ENCODE data around the gene MEOX1.
"Not testable (repeated sequence)": the region's sequence is repeated elsewhere in the genome, so short reads cannot be mapped to it uniquely, and the experiment has no call there.

The MEOX1 gene

DNA sequence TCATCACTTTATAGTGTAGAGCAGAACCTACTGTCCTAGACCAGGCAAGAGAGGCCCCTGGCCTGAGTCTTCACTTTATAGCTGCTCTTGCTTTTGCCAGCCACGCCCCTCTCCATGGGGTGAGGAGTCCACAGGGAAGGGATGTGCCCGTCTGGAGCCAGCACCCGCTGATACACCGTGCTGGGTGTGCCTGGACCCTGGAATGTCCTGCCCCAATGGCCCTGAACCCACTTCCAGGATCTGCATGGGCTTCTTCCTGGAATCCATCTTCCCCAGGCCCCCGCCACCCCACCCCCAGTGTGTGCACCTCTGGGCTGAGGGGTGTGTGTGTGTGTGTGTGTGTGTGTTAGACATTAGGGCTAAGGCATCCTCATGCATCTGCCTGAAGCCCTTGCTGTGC is 44.9 kb downstream of the MEOX1 start:
- no peak for DNase-seq (ENCODE audit: low spot score)

DNA sequence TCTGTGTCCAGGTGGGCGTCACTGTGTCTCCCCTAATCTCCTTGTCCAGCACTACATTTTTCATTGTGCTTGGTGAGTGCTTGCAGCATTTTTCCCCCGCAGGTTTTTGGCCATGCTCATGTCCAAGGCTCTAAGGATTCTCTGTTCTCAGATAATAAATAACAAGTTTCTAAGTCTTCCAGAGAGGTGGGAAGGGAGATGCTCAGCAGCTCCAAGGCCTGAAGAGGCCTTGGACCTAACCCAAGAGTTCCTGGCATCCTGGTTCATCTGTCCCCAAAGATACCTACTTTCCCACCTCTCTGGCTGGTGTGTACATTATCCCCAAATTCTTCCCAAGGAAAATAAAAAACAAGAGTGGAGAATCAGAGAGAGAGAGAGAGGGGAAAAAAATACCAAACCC is 45.3 kb downstream of the MEOX1 start:
- DNase-seq (ENCODE audit: low spot score), result no peak

DNA sequence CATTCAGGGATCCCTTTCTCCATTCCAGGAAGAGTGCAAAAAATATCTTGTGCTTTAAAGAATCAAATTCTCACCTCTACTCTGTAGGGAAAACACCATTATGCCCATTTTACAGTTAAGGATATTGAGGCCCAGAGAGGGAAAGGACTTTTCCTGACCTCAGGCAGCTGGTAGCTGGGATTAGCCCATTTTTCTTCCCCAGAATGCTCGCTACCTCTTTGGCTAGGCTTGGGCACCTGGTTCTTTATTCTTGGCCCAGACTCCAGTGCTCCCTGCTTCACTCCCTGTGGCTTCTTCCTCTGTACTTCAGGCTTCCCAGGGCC is 45.7 kb downstream of the MEOX1 start:
- no peak for DNase-seq (ENCODE audit: low spot score)

DNA sequence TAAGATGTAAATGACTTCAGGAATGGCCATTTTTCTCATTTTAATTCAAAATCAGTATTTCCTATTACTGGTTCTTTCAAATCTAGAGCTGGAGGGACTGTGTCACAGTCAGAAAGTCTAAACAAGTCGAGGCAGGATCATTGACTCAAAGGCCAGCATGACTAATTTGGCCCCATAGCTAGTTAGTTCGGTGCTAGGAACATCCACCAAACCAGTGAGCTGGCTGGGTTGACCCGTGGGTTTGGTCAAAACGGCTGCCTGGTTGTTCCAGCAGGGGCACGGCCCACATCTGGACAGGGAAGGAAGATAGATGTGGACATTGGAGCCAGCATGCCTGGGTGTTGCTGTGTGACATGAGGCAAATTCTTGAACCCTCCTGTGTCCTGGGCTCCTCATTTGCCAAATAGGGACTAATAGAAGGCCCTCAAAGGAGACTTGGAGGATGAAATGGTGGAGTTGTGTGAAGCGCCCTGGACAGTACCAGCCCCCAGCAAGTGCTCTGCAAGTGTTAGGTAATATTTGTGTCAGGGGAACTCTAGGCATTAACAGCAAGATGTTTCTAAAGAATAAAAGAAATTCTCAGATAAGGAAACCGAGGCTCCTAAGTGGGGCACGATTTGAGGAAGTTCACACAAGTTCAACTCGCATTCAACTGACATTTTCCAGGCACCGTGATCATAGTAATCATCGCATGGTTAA is 46.2 kb downstream of the MEOX1 start:
- DNase-seq (ENCODE audit: low spot score), result no peak

DNA sequence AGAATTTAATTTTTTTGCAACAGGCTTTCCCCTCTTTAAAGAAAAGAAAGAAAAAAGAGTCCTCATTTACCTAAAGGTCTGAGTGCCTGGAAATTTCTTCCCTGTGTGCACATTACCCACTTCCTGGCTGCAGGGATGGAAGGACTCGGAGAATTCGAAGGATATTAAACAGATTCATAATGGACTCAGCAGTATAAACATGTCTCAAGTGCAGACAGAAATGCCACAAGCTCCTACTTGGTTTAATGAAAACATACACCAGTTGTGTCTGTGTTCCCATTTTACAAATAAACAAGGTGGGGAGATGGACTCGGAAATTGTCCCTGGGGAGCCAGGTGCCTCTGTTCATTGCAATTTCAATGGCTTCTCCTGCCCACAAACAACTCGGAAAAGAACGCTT is 47.2 kb downstream of the MEOX1 start:
- no peak for DNase-seq (ENCODE audit: low spot score)

DNA sequence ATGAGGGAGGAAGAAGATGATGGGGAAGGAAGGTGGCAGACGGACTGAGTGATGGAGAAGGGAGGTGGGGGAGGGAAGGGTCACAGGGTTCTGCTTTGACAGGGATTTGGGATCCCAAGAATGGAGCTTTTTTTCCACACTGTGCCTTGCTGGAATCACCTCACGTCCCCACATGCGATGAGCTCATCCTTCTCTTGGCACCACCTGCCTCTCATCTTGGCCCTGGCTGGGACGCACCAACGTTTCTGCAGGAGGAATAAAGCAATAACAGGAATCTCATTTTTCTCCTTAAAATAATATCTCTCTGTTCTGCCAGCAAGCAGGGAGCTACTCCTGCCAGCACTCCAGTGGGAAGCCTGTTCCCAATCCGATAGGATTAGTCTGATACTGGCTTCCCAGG is 47.8 kb downstream of the MEOX1 start:
- no peak for DNase-seq (ENCODE audit: low spot score)

DNA sequence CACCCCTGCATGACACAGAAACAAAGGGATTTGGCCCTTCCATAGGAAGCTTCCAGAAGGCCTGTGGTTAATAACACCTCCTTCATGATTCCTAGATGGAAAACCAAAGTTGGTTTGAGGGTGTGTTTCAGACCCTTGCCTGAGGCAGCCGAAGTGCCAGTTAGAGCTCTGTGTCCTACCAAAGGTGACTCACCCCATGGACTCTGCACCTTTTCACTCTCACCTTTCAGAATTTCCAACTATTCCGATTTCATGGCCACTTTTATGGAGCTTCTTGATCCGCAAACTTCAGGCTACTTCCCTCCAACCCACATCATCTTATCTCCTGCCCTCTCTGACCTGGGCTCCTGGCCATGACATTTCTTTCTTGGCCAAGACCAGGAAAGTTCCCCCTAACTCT is 49.2 kb downstream of the MEOX1 start:
- DNase-seq (ENCODE audit: low spot score), result no peak

DNA sequence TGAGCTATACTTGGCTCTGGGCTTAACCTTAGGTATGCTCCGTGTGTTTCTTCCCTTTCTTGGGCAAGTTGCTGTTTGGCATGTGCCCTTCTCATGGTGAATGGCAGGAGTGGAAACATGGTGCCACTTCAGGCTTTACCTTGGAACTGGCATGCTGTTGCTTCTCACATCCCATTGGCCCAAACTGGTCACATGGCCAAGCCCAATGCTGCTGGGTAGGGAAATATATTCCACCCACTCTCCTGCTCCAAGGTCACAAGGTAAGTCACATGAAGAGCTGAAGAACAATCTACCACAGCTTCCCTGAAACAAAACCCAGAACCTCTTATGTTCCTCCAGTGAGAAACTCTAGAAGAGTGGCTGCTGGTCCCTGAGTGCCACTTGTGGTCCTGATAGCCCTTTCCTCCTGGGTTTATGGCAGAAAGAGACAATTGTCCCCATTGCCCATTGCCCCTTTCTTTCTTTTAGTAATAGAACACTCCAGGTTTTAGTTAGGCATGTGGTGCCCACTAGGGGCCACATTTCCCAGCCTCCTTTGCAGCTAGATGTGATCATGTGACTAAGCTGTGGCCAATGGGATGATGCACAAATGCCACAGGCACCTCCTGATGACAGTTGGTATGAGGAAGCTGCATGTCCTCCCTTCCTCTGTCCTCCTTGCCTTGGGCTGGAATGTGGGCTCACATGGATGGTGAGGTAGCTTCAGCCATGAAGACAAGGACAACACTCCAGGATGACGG is 50.3 kb downstream of the MEOX1 start:
- no peak for DNase-seq (ENCODE audit: low spot score)

DNA sequence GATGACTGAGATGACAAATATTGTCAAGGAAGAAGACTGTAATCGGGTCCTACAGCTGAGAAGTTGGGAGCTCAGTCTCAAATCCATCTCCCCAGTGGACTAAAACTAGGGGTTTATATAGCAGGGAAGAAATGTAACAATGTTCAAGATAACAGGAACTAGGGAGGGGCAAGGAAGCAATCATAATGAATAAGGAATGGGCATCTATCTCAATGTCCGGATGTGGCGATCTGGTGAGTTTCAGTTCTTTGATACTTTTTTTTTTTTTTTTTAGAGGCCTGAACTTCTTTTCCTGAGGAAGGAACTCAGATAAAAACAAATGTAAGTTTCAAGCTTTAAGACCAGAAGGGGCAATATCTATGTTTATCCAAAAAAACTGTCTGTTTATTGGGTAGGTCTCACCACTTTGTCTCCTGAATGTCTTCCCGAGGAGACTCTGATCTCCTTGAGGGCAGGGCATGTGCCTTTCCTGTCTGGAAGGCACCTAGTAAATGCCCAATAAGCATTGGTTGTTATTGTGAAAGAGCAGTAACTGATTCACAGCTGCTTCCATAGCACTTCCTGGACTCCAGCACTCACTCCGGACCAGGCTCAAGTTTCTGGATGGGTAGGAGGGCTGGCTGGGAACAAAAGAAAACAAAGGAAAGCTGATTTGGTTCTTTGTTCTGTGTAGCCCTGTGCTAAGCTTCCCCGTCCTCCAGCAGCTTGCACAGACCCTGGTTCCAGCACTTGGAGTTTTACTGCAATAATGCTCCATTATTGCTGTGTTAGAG is 51.9 kb downstream of the MEOX1 start:
- no peak for DNase-seq (ENCODE audit: low spot score)

DNA sequence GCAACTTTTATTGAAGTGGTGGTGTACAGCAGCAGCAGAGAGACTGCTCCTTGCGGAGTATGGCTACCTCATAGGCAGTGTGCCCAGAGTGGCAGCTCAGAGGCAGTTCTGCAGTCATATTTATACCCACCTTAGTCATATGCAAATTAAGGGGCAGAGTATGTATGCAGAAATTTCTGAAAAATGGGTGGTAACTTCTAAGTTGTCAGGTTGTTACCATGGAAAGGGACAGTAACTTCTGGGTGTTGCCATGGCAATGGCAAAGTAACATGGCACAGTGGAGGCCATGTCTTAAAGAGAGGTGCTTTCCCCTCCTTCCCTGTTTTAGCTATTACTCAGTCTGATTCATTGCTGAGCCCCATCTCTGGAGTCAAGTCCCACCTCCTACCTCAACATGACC is 53.4 kb downstream of the MEOX1 start:
- no peak for DNase-seq (ENCODE audit: low spot score)

DNA sequence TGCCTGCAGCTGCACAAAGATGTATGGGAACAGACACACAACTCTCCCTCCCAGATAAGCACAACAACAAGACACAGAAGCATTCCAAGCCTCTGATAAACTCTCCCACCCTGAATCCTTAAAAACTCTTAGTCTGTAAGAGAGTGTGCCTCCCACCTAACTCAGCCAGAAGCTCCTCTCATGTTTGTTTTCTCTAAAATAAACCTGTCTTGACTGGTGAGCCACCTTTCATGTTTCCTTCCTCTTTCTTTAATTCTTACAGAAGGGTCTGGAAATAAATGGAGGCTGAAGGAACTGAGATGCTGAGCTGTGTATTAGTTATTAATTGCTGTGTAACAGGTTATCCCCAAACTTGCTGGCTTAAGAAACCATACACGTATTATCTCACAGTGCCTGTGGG is 57.2 kb downstream of the MEOX1 start:
- DNase-seq (ENCODE audit: low spot score), result no peak

DNA sequence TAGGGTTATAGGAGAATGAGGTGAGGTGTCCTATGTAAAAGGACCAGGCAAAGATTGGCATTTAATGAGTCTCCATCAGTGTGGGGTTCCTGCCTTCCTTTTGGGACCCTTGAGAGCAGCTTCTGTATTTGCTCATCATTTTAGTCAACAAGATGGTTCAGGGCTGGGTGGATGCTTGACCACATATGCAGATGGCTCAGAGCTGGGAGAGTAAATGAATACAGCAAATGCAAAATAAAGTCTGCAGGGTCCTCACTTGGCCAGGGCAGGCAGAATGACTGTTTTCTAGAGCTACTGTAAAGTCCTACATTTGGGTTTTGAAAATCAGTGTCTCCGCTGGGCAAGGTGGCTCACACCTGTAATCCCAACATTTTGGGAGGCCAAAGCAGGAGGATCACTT is 58.4 kb downstream of the MEOX1 start:
- DNase-seq (ENCODE audit: low spot score), result no peak

DNA sequence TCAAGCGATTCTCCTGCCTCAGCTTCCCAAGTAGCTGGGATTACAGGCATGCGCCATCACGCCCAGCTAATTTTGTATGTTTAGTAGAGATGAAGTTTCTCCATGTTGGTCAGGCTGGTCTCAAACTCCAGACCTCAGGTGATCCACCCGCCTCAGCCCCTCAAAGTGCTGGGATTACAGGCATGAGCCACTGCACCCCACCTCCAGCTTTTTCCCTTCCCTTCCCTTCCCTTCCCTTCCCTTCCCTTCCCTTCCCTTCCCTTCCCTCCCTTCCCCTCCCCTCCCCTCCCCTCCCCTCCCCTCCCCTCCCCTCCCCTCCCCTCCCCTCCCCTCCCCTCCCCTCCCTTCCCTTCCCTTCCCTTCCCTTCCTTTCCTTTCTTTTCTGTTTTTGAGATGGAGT is 59.2 kb downstream of the MEOX1 start:
- DNase-seq (ENCODE audit: low spot score), result not testable (repeated sequence)

DNA sequence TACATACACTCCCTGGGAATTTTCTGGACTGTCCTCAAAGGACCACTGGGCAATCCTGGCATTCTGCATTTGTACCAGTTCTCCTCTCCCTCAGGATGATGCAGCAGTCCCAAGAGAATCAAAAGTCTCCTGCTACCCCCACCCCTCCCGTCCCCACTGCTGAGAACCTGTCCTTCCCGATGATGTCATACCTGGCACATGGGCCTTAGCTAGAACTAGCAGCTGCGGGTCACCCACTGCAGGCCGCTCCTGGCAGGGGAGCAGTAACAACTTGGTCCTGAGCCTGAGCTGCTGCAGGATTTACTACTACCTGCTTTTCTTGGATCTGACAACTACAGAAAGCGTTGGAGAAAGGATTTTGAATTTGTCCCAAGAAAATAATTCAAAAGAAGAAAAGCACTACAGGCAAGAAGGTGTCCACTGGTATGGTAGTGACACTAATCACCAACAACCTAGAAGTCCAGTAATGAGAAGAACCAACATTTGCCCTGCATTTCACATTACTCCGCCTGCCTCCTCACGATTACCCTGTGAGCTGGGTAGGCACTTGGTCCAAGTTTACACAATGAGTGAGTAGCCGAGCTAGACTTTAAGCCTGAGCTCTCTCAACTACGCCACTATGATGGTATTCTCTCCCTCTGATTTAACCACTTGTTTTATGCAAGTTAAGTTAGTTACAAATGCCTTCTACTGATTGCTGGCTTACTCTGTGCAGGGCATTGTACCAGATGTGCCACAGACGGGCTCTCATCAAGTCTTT is 60.3 kb downstream of the MEOX1 start:
- no peak for DNase-seq (ENCODE audit: low spot score)

DNA sequence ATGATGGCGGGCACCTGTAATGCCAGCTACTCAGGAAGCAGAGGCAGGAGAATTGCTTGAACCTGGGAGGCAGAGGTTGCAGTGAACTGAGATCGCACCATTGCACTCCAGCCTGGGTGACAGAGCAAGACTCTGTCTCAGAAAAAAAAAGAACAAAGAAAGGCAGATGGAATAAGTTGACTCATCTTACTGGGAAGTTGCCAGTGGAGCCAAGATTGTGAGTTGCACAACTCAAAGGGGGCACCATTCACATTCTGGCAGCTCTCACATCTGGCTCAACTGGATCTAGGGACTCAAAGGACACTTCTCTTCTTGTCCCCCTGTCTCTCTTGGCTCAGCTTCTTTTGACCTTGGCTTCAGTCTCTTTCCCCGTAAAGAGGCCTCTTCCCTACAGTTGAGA is 61.9 kb downstream of the MEOX1 start:
- no peak for DNase-seq (ENCODE audit: low spot score)

DNA sequence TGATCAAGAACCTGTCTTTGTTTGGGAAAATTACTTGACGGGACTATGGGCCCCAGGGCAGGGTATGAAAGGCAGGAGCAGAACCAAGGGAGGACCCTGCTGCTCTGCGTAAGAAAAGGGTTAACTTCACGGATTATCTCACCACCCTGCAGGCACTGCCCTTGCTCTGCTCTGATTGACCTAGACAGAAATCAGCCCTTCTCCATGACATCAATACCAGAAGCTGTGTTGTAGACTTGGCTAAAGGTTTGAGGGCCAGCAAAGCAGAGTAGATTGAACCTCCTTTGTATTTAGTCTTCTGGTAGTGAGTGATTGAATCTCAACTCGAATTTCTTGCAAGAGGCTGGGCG is 62.7 kb downstream of the MEOX1 start:
- no peak for DNase-seq (ENCODE audit: low spot score)

DNA sequence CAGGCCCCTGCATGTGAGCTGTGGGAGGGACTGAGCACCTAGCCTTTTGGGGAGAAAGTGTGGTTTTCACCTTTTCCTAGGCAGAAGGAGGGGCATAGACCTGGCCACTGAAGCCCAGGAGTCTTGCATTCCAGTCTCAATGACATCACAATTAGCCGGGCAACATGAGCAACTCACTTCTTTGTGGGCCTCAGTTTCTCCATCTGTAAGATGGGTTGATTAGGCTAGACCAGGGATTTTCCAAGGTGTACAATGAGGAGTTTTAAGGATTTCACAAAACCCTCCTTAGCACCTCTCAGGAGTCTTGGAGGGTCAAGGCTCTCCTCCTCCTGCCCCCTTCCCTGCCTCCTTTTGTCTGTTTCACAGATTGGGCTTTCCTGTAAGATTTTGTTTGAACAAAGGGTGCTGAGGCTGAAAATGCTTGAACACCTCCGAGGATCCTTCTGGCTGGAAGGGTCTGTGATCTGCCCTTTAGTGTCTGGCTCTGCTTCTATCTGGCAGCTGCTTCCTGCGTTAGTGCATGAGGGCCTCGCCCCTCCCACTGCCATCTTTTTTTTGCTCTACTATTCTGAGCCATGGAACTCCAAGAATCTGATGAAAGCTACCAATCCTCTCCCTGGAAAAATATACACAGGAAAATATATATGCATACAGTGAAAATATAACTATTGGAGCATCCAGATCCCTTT is 63.2 kb downstream of the MEOX1 start:
- DNase-seq (ENCODE audit: low spot score), result no peak

DNA sequence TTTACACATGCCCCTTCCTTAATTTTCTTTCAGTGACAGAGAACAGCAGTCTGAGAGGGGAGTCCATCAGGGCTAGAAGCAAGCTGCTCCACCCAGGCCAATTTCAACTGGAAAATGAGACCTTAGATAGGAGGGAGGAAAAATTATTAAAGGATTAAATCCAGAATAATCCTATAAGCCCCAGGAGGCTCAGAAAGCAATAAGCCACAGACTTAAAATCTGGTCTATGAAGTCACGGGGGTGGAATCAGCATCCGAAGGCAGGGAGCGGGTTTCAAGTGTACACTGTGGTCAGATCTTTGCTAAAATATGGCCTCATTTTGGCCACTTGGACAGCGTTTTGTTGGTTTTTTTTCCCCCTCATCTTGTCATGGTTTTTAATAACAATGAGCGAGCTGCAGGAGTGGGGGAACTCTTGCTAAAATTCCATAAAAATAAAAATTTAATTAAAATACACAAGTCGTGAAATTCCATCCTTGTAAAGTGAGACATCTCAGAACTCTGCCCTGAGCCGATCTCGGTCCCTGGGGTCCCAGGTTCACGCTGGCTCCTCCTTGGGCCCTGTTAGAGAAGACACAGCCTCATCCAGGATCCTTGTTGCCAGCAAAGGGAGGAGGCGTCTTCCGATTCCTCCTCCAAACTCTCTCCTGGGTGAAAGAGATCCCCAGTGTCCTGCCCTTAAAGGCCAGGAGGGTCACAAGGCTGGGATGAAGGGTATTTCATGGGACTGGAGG is 63.9 kb downstream of the MEOX1 start:
- no peak for DNase-seq (ENCODE audit: low spot score)

DNA sequence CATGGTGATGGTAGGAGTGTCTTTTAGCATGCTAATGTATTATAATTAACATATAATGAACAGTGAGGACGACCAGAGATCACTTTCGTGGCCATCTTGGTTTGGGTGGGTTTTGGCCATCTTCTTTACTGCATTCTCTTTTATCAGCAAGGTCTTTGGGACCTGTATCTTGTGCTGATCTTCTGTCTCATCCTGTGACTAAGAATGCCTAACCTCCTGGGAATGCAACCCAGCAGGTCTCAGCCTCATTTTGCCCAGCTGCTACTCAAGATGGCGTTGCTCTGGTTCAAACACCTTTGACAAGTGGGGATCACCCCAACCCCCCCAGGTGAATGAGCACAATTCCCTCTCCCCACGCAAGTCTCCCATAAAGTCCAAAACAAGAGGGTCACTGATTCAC is 66.3 kb downstream of the MEOX1 start:
- no peak for DNase-seq (ENCODE audit: low spot score)

DNA sequence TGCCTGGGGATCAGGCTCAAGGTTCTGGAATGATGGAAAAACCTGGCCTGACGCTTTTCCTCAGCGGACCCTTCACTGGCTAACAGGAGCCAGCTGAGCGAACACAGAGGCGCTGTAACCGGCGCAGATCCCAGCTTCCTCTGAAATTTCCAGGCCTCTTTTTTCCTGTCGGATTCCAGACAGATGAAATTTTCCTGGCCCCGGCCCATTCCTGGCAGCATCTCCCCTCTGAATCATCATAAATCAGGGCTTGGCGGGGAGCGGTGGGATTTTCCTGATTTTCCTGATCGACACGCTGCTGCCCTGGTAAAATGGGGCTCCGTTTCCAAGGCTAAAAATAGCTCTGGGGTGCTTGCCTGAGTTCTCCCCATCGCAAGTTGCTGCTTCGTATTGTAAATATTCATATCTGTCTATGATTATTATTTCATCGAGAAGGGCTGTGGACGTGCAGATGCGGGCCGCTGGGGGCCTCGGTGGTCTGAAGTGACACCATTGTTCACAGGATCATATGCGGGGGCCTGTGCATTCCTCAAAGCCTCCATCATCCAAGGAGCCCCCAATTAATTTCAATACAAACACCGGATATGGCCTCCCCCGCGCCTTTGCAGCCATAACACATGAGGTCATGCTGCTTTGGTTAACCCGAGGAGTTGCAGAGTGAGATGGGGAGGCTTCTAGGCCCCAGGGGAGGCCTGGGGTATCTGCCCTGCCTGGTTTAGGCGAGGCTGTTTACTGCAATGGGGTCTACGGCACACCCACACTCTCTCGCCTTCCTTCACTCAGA is 69.8 kb downstream of the MEOX1 start:
- no peak for DNase-seq (ENCODE audit: low spot score)

DNA sequence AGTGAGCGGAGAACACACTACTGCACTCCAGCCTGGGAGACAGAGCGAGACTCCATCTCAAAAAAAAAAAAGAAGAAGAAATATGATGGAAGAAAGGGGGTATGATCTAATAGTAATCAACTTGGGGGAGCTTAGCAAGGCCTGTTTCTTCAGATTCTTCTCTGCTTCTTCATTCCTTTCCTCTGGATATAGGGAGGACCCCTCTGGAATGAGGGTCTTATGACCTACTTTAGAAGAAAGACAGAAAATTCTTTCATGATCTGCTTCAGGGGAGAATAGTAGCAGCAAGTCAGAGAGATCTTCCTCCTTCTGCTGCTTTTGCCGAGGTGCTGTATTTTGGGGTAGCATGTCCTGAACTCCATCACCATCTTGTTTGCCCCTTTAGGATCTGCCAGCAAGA is 70.7 kb downstream of the MEOX1 start:
- DNase-seq (ENCODE audit: low spot score), result no peak

Data from hematopoietic multipotent progenitor cell treated with erythropoietin and hydrocortisone succinate and interleukin-3 and kit ligand, for 17 days (in vitro differentiated cells).